Hypothalamus (tissue), 51 donors: ENCODE results near the gene RPL38.

Experiments used
- DNase-seq, 51 donors: peaks; one replicate each; lab custom pipeline; 2025; lab: John Stamatoyannopoulos, UW

Gene RPL38

DNA sequence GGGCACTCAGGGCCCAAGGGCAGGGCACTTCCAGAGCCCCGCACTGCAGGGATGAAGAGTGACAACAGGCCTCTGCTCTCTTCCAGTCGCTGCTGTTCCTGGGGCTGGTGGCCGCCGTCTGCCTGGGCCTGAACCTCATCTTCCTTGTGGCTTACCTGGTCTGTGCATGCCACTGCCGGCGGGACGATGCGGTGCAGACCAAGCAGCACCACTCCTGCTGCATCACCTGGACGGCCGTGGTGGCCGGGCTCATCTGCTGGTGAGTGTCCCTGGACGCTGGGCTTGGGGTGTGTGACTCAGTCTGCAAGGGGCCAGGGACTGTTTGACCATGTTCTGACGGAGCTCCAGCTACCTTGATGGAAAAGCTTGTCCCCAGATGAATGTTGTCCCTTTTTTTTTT, 18.9 kb downstream of the RPL38 start:
- no peak for DNase-seq

DNA sequence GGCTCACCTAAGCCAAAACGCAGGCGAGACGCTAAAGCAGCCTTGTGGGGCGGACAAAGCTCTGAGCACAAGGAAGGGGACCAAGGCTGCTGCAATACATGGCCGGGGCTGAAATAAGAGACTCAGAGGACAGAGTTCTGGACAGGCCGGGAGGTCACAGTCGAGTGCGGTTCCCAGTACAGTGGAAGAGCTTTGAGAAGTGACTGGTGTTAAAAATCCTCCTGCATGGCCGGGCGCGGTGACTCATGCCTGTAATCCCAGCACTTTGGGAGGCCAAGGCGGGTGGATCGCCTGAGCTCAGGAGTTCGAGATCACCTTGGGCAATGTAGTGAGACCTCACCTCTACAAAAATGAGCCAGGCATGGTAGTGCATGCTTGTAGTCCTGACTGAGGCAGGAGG, 20.4 kb downstream of the RPL38 start:
- no peak for DNase-seq

DNA sequence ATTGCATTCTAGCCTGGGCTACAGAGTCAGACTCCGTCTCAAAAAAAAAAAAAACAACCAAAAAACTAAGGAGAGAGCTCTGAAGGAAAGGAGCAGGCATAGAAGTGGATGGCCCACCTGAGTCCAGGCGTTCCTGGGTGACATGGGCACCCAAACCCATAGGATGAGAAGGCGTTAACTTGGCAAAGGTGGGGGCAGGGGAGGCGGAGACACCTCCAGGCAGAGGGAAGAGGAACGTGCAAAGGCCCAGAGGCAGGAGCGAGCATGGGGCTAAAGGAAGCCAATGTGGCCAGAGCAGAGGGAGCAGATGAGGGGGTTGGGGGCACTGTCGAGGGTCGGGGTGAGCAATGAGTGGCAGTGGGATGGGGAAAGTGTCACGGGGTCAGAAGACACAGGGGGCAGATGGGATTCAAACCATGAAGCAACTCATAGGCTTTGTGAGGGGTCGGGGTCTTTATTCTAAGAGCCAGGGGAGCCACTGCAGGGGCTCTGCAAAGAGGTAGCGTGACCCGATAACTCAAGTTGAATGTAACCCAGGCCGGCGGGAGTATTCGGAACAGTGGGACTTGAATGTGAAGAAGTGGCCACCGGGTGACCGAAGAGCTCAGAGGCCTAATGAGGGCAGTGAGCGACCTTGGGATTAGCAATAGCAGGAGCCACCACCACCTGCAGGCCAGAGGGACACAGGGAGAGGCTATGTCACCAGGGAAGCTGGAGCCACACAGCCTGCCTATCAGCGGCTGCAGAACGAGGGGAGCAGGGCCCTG, 21.7 kb downstream of the RPL38 start:
- no peak for DNase-seq

DNA sequence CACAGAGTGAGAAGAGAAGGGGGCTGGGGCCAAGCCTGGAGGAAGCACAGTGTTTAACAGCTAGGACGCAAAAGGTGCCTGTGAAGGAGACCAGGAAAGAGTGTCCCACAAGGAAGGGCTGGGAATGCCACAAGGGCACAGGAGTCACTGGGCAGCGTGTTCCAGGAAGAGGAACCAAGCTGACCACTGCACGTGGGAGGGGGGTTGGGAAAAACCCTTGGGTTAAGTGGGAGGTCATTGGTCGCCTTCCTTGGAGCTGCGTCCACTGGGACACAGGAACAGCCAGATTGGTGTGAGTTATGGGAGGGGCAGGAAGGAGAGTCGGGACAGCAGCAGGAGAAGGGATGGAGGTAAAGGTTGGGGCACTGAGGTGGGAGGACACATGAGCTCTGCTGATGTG, 22.8 kb downstream of the RPL38 start:
- no peak for DNase-seq

DNA sequence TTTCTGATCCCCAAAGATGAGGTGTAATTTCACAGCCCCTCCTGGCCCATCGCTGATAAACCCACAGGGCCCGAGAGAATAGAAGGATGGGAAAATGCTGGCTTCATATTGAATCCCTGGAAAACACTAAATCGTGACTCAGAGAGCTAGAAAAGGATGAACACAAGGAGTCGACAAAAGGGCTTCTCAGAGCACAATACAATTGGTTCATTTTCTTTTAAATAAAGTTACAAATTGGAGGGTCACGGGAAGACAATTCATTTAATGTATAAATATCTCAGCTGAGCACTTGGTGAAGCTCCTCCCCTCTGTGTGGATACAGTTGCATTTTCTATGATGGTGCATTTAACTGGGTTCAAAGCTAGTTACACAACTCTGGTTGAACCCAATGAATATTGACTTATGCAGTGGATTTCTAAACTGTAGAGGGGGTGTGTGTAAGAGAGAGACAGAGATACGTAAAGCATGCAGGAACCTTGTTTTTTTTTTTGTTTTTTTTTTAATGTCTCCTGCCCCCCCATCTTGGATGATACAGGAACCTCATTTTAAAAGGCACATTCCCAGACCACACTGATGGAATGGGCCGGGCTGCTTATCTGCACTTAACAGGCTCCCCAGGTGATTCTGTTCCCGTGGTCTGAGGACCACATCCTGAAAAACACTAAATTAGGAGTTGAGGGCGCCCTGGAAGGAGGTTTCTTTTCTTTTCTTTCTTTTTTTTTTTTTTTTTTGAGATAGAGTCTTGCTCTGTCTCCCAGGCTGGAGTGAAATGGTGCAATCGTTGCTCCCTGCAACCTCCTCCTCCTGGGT, 24.0 kb downstream of the RPL38 start:
- DNase-seq = no peak

DNA sequence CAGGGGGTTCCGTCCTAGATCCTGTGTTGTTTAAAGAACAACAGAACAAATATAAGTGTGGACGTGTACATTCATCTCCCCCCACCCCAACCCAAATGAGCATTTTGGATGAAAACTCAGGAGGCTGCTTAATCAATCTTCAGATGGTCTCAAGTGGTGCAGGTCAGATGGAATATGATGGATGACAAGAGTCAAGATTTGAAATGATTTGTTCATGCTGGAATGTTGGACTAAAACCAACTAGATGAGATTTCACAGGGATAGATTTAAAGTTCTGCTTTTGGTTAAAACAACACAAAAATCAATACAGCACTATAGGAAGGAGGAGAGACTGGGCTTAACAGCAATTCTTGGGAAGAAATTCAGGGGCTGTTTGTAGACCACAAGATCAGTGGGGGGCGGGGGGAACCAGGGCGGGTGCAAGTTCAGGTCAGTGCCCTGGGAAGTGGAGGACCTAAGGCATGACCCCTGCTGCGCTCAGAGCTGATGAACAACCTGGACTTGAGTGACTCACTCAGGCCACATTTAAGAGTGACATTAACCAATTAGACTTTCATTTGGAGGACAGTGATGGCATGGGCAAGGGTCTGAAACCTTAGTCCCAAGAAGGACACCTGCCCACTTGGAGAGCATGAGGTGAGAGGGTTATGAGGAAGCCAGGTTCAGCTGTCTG, 25.0 kb downstream of the RPL38 start:
- DNase-seq = no peak

DNA sequence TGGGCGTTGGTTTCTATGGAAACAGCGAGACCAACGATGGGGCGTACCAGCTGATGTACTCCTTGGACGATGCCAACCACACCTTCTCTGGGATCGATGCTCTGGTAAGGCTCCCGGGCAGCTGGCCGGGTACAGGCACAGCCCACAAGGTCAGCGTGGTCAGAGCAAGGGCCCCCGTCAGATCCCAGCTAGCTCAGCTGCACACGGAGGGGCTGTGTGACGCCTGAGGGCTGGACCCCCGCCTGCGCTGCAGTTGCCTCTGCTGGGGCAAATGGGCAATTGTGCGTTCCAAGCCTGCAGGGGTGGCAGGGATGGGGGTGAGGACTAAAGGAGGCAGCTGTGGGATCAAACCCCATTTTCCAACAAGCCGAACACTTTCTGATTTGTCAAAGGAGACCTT, 27.4 kb downstream of the RPL38 start:
- DNase-seq = no peak

DNA sequence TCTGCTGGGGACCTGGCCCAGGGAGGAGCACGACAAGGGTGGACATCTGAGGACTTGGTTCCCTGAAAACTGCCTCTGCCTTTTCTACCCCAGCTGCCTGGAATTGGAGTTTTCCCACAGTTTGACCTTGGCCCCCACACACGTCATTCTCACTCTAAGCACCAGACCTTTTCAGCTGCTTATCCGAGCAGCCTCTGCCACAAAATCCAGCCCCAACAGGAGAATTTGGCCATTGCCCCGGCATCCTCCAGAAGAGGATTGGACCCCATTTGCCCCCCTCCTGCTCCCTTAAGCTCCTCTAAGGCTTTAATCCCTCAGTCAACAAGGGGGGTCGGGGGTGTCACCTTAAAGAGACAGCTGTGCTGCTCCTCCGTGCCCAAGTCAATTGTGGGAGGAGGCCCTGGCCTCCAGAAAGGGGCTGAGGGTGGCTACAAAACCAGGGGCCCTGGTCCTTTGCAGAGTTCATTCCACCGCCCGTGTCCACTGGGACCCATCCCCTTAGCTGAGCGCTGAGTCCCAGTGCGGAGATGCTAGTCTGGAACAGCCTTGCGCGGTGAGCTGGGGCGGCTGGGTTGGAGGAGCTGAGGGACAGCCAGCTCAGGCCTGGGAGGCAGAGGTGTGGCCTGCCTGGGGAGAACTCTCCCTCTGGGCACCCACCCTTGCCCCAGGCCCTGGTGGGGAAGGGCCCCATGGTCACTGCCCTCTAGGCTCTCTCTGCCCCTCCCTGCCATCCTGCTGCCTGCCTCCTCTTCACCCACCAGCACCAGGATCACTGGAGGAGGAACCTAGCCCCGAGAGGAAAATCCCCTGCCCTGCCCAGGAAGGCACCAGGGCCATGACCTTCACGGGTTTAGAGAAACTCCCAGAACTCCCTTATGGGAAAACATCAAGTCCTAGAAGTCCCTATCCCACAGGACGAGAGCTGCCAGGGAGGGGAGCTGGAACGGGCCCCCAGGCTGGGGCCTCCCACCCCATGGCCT, 28.7 kb downstream of the RPL38 start:
- DNase-seq = no peak

DNA sequence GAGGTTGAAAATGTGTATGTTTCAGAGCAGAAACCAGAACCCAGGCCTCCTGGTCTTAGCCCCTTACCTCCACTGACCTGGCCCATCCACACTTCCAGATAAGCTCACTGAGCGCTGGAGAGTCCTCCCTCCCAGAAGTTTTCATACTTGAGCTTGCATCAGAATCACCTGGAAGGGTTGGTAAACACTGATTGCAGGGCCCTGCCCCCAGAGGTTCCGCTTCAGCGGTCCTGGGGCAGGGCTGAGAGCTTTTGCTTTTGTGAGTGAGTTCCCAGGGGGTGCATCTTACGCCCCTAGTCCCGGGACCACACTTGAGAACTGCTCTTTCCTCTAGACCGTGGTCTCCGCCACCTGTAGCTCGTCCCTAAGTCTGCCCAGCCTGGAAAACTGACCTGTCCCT, 30.5 kb downstream of the RPL38 start:
- no peak for DNase-seq

DNA sequence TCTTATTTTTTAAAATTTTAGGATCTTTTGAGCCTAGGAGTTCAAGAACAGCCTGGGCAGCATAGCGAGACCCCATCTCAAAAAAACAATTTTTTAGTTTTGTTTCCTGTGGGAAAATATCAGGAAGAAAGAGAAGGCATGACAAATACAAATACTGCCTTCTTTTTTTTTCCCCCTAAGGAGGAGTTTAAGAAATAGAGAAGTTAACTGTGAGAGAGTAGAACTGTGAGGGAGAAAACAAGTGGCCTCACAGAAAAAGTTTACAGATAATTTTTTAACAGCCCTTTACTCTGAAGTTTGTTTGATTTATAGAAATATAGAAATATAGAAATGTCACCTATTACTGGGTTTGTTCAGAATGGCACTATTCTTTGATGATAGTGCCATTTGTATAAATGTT, 31.0 kb downstream of the RPL38 start:
- DNase-seq = no peak

DNA sequence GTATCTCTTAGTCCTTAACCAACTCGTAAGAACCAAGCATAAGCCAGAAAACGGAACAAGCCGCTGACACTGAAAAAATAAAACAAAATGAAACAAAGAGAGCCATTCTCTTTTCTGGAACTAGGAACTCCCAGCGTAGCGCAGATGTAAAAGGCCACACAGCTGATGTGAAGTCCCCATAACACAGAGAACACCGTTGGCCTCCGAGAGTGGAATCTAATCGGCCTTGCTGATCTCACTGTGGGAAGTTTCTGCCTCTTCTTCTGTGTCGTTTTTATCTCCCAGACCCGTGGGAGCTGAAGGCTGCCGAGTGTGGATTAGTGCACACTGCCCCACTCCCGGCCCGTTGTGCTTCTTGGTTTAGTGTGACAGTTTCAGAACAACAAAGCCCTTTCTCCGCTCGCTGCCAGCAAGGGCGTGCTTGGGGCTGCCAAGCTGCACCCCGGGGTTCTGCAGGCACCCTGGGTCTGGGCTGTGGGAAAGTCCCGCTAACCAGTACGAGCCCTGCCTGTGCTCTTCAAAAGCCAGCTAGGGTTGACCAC, 31.6 kb downstream of the RPL38 start:
- DNase-seq = peak in 36 of 51 donors; percentile 20 to 86 (median 56)

DNA sequence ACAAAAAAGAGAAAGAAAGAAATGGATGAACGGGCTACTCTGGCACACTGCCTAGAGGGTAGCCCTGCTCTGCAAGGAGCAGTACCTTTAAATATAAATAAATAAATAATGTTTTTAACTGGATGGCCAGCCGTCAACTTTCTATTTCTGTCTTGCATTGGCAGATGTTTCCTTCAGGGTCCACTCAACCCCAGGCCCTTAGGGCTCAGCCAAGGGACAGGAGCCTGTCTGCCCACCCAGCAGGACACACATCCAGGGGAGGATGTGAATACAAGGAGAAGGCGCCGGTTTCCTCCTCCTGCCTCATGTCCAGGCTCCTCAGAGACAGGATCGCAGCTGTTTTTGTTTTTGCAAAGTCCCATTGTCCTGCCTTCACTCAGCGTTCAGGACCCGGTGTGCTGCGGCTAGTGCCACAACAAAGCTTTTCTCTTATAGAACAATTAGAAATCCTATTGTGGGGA, 32.5 kb downstream of the RPL38 start:
- DNase-seq = peak in 7 of 51 donors; percentile 16 to 45 (median 30)

DNA sequence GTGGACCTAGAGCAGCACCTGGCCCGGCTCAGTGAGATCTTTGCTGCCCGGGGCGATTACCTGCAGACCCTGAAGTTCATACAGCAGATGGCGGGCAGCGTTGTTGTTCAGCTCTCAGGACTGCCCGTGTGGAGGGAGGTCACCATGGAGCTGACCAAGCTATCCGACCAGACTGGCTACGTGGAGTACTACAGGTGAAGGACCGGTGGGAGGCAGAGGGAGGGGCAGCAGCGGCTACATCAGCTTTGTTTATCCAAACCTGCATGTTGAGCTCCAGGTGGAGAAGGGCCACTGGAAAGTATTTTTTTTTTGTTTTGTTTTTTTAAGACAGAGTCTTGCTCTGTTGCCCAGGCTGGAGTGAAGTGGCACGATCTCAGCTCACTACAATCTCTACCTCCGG, 33.8 kb downstream of the RPL38 start:
- no peak for DNase-seq

DNA sequence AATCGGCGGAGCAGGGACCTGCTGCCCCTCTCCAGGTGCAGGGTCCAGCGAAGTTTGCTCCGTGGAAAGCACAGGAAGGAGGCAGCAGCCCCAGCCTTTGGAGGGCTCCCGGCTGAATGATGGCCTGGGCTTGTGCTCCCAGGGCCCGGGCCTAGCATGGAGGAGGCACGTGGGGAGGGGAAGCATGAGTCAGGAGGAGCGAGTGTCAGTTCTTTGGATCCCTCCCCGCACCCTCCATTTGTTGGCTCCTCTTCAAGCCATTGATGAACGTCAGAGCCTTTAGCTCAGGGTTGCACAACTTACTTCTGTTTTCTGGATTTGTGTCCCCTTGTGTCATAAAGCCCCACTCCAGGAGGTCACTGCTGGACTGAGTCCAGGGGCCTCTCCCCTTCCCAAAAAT, 35.7 kb downstream of the RPL38 start:
- DNase-seq = peak in 6 of 51 donors; percentile 13 to 65 (median 24)

DNA sequence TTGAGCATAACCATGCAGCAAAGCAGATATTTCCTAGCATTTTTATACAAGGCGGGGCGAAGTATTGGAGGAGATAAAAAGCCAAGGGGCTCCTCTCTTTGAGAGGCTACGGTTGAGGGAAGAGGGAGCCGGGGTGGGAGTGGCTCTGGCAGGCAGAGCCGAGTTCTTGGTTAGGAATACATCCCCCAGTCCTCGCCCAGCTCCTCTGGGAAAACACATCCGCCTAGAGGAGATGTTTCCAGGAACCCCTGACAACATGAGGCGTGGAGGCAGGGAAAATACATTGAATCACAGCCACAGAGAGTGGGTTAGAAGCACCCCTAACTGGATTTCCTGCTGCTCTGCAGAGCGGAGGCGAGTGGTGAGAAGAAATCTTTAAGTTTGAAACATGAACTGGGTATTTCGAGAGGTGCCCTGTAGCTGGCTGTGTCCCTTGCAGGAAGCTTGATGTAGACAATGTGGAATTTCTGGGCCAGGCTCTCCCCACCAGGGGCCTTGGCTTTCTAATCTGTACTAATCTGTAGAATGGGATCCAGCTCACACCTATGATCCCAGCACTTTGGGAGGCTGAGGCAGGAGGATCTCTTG, 37.2 kb downstream of the RPL38 start:
- DNase-seq = peak in 7 of 51 donors; percentile 13 to 55 (median 24)

DNA sequence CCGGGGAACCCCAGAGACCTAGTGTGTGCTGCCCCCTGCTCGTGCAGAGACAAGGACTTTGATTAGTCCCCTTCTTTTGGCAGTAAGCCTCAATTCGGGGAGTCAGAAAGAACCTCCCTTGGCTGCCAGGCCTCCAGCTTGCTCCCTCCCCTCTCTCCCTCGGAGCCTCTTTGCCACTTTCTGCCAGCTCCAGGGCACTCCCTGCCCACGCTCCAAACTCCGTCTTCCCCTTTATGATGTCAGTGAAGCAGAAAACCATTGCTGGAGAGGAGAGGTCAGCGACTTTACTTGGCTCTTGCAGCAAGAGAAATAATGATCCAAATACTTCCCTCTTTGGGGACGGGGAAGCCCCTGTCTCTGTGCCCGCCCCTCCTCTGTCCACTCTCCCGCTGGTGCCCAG, 38.0 kb downstream of the RPL38 start:
- DNase-seq = peak in 31 of 51 donors; percentile 3 to 71 (median 43)

DNA sequence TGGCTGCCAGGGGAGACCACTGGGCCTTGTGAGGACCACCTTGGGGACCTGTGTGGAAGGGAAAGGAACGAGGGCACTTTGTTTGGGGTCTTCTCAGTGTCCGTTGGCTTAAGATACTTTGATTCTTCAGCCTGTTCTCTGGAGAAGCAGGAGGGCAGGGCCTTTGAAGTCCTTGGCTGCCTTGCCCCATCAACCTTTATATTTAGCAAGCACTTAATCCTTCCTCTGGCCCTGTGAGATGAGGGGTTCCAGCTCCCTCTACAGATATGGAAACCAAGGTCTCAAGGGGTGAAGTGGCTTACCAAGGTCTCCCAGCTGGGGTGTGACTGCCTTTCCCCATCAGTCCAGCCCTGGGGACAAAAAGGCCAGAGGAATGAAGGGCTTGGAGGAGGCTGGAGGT, 38.4 kb downstream of the RPL38 start:
- no peak for DNase-seq

DNA sequence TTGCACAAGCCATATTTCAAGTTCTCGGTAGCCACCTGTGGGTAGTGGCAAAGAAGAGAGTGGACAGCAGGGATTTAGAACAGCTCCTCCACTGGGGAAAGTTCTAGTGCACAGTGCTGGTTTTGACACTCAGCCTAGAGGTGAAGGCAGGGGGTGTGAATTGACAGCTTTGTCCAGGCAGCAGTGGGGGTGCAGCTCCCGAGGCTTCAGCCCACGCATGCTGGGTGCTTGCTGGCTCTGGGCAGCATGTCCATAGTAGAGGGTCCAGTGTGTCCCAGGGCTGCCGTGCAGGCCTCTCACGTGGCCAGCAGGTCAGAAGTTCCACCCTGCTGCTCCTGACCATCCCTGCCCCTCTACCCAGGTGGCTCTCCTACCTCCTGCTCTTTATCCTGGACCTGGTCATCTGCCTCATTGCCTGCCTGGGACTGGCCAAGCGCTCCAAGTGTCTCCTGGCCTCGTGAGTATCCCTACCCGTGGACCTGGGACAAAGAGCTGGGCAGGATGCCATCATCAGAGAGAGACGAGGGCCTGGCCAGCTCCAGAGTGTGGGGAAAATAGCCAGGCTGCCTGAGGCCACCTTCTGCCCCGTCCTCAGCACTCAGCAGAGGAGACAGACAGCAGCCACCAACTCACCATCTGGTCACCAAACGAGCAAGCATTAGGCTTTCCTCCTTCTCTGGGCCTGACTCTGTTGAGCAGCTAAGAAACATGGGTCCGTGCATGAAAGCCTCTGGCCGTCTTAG, 39.7 kb downstream of the RPL38 start:
- peak in 37 of 51 donors; percentile 8 to 76 (median 40) for DNase-seq

DNA sequence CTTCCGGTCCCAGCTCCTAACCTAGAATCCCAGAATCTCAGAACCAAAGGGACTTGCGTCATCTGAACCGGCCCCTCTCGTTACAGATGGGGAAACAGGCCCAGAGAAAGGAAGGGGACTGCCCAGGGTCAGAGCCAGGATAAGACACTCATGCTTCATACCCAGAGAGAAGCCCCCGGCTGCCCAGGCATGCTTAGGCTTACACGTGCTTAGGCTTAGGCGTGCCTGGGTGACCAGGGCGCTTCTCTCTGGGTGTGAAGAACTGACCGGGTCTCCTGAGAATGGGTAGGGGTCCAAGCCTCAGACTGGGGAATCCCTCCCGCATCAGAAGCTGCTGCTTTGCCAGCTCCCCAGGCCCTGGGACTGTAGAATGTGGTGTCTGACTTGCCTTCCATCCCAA, 40.6 kb downstream of the RPL38 start:
- DNase-seq = no peak
